Heart right ventricle (tissue), 16 donors: ENCODE data around the gene MAP4K1. TPM values are rescaled to one million over a fixed set of nuclear protein-coding genes. Genes with fewer than 3 reads are reported as not detected.
A peak's percentile ranks its signal among the peaks of the same experiment; 100 is the strongest.

ENCODE experiments used
- ATAC-seq, 8 donors: fragments of 200-7000 bp; cut with Tn5 transposase; one replicate each; pipeline ENCODE4 v1.9.1; 2020; ENCODE audit warnings: mild to moderate bottlenecking in 8 of 8, moderate library complexity in 8 of 8, moderate number of reproducible peaks in 1 of 8
- DNase-seq, 2 donors: peaks; one replicate each; pipeline ENCODE4 v3.0.0-alpha.2; 2020
- H3K27ac ChIP-seq, 10 donors: fragments of 200-600 bp; sonication (generic) in 2 of 10; one replicate each; pipeline versions ENCODE4 v1.5.0 to v1.8.0; 2020 to 2022; ENCODE audit warnings: mild to moderate bottlenecking in 3 of 10
- H3K27me3 ChIP-seq, 7 donors: fragments of 200-600 bp; one replicate each; pipeline ENCODE4 v1.8.0; 2021 to 2022; ENCODE audit warnings: mild to moderate bottlenecking in 2 of 7
- H3K36me3 ChIP-seq, 9 donors: fragments of 200-600 bp; sonication (generic) in 1 of 9; one replicate each; pipeline versions ENCODE4 v1.5.0 to v1.8.0; 2020 to 2022; ENCODE audit warnings: mild to moderate bottlenecking in 2 of 9
- H3K4me1 ChIP-seq, 9 donors: fragments of 200-600 bp; sonication (generic) in 1 of 9; one replicate each; pipeline versions ENCODE4 v1.5.0 to v1.8.0; 2020 to 2022; ENCODE audit warnings: mild to moderate bottlenecking in 4 of 9
- H3K4me3 ChIP-seq, 10 donors: fragments of 200-600 bp; sonication (generic) in 2 of 10; one replicate each; pipeline versions ENCODE4 v1.5.0 to v1.8.0; 2020 to 2022; ENCODE audit warnings: mild to moderate bottlenecking in 7 of 10, moderate library complexity in 2 of 10
- H3K9me3 ChIP-seq, 11 donors: fragments of 200-600 bp in 10 of 11; sonication (generic) in 2 of 11; one replicate each; pipeline versions ENCODE4 v1.5.0 to v1.8.0; 2013 to 2022; ENCODE audit warnings: mild to moderate bottlenecking in 2 of 11, control low read depth in 1 of 11, moderate library complexity in 1 of 11
- WGBS, 2 donors: extraction: QIAGEN DNeasy Blood & Tissue Kit; methylation state at CpG; one replicate each; pipeline ENCODE4 v1.1.7; 2013; ENCODE audit warnings: inconsistent platforms in 1 of 2; 5-methylcytosine and 5-hydroxymethylcytosine counted together
- intact Hi-C, 10 donors: fragments of 100-400 bp; cut with DNase I; formaldehyde crosslinking; loops; one replicate each; pipeline versions ENCODE4 v1.11.1 to v1.14.2; 2022
- polyA plus RNA-seq, 2 donors: library from polyadenylated mRNA; stranded (reverse); fragments of 200-250 nt; gene quantifications; one replicate each; pipeline ENCODE4 v1.2.3, GENCODE V29; 2013
- total RNA-seq, 10 donors: library from RNA; stranded (reverse); fragmentation: NEBNext Ultra II Directional in 3 of 10; extraction: Animal tissue kit (Norgen Biotek cat#: 25700) in 3 of 10; gene quantifications; one replicate each; pipeline versions ENCODE4 v1.2.1 to v1.2.4, GENCODE V29; 2021 to 2023
- TF ChIP-seq, protein P1 (sequence below), 9 donors: fragments of 200-600 bp; sonication (generic) in 2 of 9; IDR thresholded peaks; one replicate each; pipeline versions ENCODE4 v1.5.0 to v1.8.0; 2021 to 2022; ENCODE audit warnings: antibody characterized with exemption in 9 of 9, mild to moderate bottlenecking in 5 of 9, moderate library complexity in 1 of 9
- donor health status: Arrhythmogenic right ventricular cardiomyopathy.
- donor health status: ischemic (EF 13 %, LVEDD 7.1; RV severe dilation, severe dysfunction).
- donor health status: healthy with polysubstance abuse.
- donor health status: DM: no; HTN: yes; CAD: no.
- donor health status: DM: no; HTN: no; CAD: no.
- donor health status: ischemic (EF 25% LVEDD 6.9; RV normal size, moderate dysfunction).
- donor health status: ischemic (EF 25% LVEDD 5.7; RV mildly dilated, moderate dysfunction).
- donor health status: healthy.
- donor health status: DM: yes; HTN: yes; CAD: no.
- donor health status: Ischemic cardiomyopathy.
- donor health status: ischemic (EF 35%, LVEDD 5.7; RV mildly dilated, moderate dysfunction).
- donor health status: nonischemic (EF 11% LVEDD 7.7; RV severe dilation, severe dysfunction).
- donor health status: DM: yes; HTN: yes; CAD: no.
- donor health status: PGD.
- donor health status: ischemic (EF 29% LVEDD 5.4; RV normal size, mild dysfunction).
- donor health status: nonischemic (EF 23%, LVEDD 6.1; RV moderate dilation, normal function).

Gene MAP4K1
- total and polyA plus RNA-seq, 12 donors = 0.52 to 9.1 (median 1.5) TPM

DNA sequence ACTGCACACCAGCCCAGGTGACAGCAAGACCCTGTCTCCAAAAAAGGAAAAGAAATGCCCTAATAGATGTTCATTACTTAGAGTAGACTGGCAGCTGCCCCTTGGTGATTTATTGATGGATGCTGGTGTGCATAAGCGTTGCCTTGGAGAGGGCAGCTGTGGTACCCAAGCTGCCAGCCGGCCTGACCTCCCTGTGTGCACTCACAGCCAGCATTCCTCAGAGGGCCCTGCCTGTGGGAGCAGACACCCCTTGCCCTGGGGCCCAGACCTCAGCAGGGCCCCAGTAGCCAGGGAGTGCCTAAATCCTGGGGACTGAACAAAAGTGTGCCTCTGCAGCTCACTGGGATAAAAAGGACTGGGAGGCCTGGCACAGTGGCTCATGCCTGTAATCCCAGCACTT lies 21.9 kb upstream of the MAP4K1 start:
- H3K4me1 ChIP-seq = peaks cover 0 to 59% (median 33%) of the 10 kb centered on the region in 9 donors
- peak overlapping the region; percentile 33 to 89 (median 84) for H3K27ac ChIP-seq
- TF ChIP-seq, protein P1, sequence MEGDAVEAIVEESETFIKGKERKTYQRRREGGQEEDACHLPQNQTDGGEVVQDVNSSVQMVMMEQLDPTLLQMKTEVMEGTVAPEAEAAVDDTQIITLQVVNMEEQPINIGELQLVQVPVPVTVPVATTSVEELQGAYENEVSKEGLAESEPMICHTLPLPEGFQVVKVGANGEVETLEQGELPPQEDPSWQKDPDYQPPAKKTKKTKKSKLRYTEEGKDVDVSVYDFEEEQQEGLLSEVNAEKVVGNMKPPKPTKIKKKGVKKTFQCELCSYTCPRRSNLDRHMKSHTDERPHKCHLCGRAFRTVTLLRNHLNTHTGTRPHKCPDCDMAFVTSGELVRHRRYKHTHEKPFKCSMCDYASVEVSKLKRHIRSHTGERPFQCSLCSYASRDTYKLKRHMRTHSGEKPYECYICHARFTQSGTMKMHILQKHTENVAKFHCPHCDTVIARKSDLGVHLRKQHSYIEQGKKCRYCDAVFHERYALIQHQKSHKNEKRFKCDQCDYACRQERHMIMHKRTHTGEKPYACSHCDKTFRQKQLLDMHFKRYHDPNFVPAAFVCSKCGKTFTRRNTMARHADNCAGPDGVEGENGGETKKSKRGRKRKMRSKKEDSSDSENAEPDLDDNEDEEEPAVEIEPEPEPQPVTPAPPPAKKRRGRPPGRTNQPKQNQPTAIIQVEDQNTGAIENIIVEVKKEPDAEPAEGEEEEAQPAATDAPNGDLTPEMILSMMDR (IDR thresholded peaks at IDR 0.05) = no peak
- H3K36me3 ChIP-seq = peaks cover 0 to 45% (median 3%) of the 10 kb centered on the region in 9 donors
- no peaks in the 10 kb centered on the region for H3K9me3 ChIP-seq
- intact Hi-C loops = loop anchor here in 9 of 10 donors (5.0 to 10.0 kb wide), 10 partner anchors 88 to 295 kb away; partner anchors contain the start of genes FAM98C (in 5 of the 9), ECH1 (in 3 of the 9), MRPS12 (in 2 of the 9) and SARS2 (in 2 of the 9)
- 90 to 96% methylated on average over 2 of the region's 2 CpGs for WGBS, 2 donors
- ATAC-seq (no peak), DNase-seq (no peak)
- H3K4me3 ChIP-seq = no peak overlapping the region
- H3K27me3 ChIP-seq = no peaks in the 10 kb centered on the region

DNA sequence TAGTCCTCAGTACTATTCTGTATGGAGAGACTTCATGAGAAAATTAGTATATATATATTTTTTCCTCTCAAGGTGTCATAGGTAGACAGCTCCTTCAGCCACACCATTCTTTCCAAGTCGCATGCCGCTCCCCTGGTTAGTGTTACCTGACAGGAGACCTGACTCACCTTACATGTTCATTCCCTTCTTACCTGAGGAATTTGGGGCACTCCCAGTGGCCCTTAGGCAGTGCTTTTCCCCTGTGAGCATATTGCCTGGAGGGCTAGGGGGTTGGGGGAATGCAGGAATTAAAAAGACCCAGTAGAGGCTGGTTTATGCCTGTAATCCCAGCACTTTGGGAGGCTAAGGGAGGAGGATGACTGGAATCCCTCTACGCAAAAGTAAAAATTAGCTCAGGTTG lies 20.7 kb upstream of the MAP4K1 start:
- H3K4me1 ChIP-seq = peaks cover 0 to 63% (median 36%) of the 10 kb centered on the region in 9 donors
- DNase-seq (no peak), ATAC-seq (no peak)
- TF ChIP-seq, protein P1 (IDR thresholded peaks at IDR 0.05) = no peak
- intact Hi-C loops = loop anchor here in 9 of 10 donors (5.0 to 10.0 kb wide), 10 partner anchors 89 to 296 kb away; partner anchors contain the start of genes FAM98C (in 5 of the 9), ECH1 (in 2 of the 9), MRPS12 (in 2 of the 9) and SARS2 (in 2 of the 9)
- H3K9me3 ChIP-seq = no peaks in the 10 kb centered on the region
- WGBS, 2 donors = 96 to 97% methylated on average over 3 of the region's 3 CpGs
- peaks cover 0 to 54% (median 3%) of the 10 kb centered on the region in 9 donors for H3K36me3 ChIP-seq
- H3K4me3 ChIP-seq = no peak overlapping the region
- H3K27ac ChIP-seq = peak overlapping the region in 5 of 10 donors; percentile 35 to 89 (median 74)
- H3K27me3 ChIP-seq = no peaks in the 10 kb centered on the region

DNA sequence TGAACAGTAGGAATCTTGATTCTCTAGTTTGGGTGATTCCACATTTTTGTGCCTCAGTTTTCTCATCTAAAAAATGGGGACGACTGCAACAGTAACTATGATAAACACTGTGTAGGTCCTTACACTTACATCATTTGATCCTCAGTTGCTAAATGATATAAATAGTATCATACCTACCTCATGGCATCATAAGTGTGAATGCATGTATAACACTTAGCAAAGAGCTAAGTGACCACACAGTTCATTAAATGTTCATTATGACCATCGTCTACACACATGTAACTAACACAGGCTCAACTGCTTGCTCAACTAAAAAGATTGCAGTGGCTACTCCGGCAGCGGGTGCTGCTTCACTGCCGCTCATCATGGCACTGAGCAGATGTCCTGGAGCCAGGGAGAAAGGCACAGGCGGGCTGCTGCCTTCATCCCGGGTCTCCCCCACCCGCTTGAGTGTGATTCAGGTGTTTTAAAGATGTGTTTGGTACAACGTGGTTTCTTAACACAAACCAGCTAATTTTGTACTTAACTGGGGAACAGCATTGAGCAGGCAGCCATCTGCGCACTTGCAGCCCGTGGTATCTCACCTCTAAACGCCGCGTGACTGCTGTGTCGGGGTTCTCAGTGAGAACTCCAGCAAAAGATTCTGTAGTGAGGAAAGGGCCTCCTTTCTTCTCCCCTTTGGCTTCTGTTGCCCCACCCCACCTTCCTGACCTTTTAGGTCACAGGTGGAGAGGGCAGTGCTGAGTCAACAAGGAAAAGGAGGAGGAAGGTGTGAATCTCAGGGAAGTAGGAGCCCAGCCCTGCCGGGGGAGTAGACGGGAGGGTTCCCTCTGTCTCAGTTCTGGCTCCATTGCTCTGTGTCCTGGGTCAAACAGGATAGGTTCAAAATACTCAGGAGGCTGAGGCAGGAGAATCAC lies 18.0 kb upstream of the MAP4K1 start:
- ATAC-seq (no peak), DNase-seq (no peak)
- TF ChIP-seq, protein P1 (IDR thresholded peaks at IDR 0.05) = no peak
- Histone ChIP-seq H3K27ac (peak overlapping the region; percentile 7 to 89 (median 64)), H3K27me3 (no peaks in the 10 kb centered on the region), H3K4me1 (peaks cover 0 to 46% (median 30%) of the 10 kb centered on the region in 9 donors), H3K4me3 (no peak overlapping the region), H3K9me3 (no peaks in the 10 kb centered on the region), H3K36me3 (peaks cover 0 to 81% (median 26%) of the 10 kb centered on the region in 9 donors)
- intact Hi-C loops = loop anchor here in 9 of 10 donors (2.0 to 10.0 kb wide), 12 partner anchors 91 to 299 kb away; partner anchors contain the start of genes FAM98C (in 7 of the 9), ECH1 (in 2 of the 9), MRPS12 (in 2 of the 9) and SARS2 (in 2 of the 9)
- whole genome bisulfite sequencing, 2 donors = 84 to 85% methylated on average over 17 of the region's 17 CpGs
